Measurements from ENCODE around the gene DDIT3. TPM values are rescaled to one million over a fixed set of nuclear protein-coding genes. Genes with fewer than 3 reads are reported as not detected.
A peak's percentile ranks its signal among the peaks of the same experiment; 100 is the strongest.

Gene DDIT3
- total and polyA plus RNA-seq, 2 of the 13 experiments (the other 11 are each of a cell fraction or from before 2014, with no cell fraction given) = 27.5 to 48.7 TPM

DNA sequence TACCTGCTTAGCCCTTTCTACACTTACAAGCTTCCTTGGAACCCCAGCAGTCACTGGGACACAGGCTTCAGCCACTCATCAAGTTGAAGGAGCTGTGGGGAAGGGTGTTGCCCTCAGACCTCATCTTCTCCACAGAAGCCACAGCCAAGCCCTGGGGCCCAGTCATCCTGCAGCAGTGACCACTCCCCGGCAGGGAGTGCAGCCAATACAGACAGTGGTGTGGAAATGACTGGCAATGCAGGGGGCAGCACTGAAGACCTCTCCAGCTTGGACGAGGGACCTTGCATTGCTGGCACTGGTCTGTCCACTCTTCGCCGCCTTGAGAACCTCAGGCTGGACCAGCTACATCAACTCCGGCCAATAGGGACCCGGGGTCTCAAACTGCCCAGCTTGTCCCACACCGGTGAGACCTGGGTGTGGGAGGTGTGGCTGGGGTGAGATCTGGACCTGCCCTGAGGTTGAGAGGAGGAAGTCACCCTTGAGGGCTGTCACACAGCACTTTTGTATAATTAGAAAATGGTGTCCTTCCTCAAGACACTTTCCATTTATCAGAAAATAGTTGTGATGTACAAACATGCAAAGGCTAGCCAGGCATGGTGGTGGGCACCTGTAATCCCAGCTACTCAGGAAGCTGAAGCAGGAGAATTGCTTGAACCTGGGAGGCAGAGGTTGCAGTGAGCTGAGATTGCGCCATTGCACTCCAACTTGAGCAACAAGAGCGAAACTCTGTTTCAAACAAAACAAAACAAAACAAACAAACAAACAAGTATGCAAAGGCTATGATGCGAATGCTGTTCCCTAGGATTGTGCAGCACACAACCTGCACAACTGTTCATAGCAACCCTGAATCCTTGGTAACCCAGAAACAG, 50.8 kb downstream of the DDIT3 start:
- intact Hi-C loops (cut with micrococcal nuclease; ENCODE audit: unreplicated experiment) (no loop called here), in situ Hi-C loops (cut with HindIII; ENCODE audit: extremely low pct_ligation_motif_present, low pct_unique_long_range_greater_than_20kb) (no loop called here)
- Histone ChIP-seq H3K4me2 (ENCODE audit: low read depth, low read length) (no peak overlapping the region), H3K4me3 (replicated peaks in 1 of 3; ENCODE audit: insufficient read depth in 1 of 3, low read depth in 2 of 3, low read length in 3 of 3) (no peak overlapping the region), H3K27ac (ENCODE audit: extremely low read length, insufficient read depth, low read length) (no peak overlapping the region), H3K4me1 (ENCODE audit: insufficient read depth, low read length) (peaks cover 27% of the 10 kb centered on the region), H4K20me1 (ENCODE audit: insufficient read depth, low read length) (no peaks in the 10 kb centered on the region), H3K79me2 (ENCODE audit: insufficient read depth, low read length) (no peaks in the 10 kb centered on the region), H3K27me3 (ENCODE audit: control insufficient read depth in 1 of 2, insufficient read depth in 2 of 2, low read length in 2 of 2) (peaks cover 0 to 50% of the 10 kb centered on the region in 2 experiments; a peak in 4 of 5 replicates), H3K9me3 (ENCODE audit: low read length) (no peaks in the 10 kb centered on the region), H3K36me3 (replicated peaks in 1 of 2; ENCODE audit: control insufficient read depth in 1 of 2, insufficient read depth in 2 of 2, low read length in 2 of 2) (no peaks in the 10 kb centered on the region), H3K9ac (ENCODE audit: insufficient read depth, low read depth, low read length) (no peak overlapping the region), H2AFZ (ENCODE audit: low read length) (no peak overlapping the region)
- ATAC-seq = peak; percentile 65
- POLR2A ChIA-PET = interaction anchor here (1.0 kb wide), 1 partner anchor 50 kb away, joined by 3 read pairs; the partner anchor contains the start of gene DDIT3
- FAIRE-seq = no peak
- CTCF ChIA-PET (ENCODE audit: low intra/inter-chr PET ratio, low total read pairs) = no interaction called here
- BruUV-seq (replicated peaks) = no TSS peak
- WGBS (ENCODE audit: low lambda C conversion rate) = 14% methylated on average over 4 of the region's 10 CpGs
- DNase-seq (ENCODE audit: low spot score) = no peak
- TF ChIP-seq ZBTB49 (CRISPR knock-in tag; IDR thresholded peaks at IDR 0.05; ENCODE audit: borderline replicate concordance) (no peak), CEBPB (IDR thresholded peaks at IDR 0.05; ENCODE audit: borderline replicate concordance, low read depth, low read length) (peak; percentile 60; the same call in 1 of the 2 replicates), ZNF335 (CRISPR knock-in tag; IDR thresholded peaks at IDR 0.05) (no peak), CEBPG (CRISPR knock-in tag; IDR thresholded peaks at IDR 0.05) (peak; percentile 24; the same call in 1 of the 2 replicates), MLXIP (CRISPR knock-in tag; IDR thresholded peaks at IDR 0.05; ENCODE audit: borderline replicate concordance) (no peak), ZNF780A (CRISPR knock-in tag; IDR thresholded peaks at IDR 0.05) (no peak), ZSCAN29 (CRISPR knock-in tag; conservative IDR thresholded peaks at IDR 0.05) (no peak), ZNF205 (CRISPR knock-in tag; IDR thresholded peaks at IDR 0.05) (no peak)
- TF ChIP-seq, protein P1, sequence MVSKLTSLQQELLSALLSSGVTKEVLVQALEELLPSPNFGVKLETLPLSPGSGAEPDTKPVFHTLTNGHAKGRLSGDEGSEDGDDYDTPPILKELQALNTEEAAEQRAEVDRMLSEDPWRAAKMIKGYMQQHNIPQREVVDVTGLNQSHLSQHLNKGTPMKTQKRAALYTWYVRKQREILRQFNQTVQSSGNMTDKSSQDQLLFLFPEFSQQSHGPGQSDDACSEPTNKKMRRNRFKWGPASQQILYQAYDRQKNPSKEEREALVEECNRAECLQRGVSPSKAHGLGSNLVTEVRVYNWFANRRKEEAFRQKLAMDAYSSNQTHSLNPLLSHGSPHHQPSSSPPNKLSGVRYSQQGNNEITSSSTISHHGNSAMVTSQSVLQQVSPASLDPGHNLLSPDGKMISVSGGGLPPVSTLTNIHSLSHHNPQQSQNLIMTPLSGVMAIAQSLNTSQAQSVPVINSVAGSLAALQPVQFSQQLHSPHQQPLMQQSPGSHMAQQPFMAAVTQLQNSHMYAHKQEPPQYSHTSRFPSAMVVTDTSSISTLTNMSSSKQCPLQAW (CRISPR knock-in tag; IDR thresholded peaks at IDR 0.05) = no peak
- TF ChIP-seq, protein P2, sequence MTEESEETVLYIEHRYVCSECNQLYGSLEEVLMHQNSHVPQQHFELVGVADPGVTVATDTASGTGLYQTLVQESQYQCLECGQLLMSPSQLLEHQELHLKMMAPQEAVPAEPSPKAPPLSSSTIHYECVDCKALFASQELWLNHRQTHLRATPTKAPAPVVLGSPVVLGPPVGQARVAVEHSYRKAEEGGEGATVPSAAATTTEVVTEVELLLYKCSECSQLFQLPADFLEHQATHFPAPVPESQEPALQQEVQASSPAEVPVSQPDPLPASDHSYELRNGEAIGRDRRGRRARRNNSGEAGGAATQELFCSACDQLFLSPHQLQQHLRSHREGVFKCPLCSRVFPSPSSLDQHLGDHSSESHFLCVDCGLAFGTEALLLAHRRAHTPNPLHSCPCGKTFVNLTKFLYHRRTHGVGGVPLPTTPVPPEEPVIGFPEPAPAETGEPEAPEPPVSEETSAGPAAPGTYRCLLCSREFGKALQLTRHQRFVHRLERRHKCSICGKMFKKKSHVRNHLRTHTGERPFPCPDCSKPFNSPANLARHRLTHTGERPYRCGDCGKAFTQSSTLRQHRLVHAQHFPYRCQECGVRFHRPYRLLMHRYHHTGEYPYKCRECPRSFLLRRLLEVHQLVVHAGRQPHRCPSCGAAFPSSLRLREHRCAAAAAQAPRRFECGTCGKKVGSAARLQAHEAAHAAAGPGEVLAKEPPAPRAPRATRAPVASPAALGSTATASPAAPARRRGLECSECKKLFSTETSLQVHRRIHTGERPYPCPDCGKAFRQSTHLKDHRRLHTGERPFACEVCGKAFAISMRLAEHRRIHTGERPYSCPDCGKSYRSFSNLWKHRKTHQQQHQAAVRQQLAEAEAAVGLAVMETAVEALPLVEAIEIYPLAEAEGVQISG (CRISPR knock-in tag; IDR thresholded peaks at IDR 0.05) = no peak
- TF ChIP-seq, protein P3, sequence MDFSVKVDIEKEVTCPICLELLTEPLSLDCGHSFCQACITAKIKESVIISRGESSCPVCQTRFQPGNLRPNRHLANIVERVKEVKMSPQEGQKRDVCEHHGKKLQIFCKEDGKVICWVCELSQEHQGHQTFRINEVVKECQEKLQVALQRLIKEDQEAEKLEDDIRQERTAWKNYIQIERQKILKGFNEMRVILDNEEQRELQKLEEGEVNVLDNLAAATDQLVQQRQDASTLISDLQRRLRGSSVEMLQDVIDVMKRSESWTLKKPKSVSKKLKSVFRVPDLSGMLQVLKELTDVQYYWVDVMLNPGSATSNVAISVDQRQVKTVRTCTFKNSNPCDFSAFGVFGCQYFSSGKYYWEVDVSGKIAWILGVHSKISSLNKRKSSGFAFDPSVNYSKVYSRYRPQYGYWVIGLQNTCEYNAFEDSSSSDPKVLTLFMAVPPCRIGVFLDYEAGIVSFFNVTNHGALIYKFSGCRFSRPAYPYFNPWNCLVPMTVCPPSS (IDR thresholded peaks at IDR 0.05) = no peak

All from HepG2 (cell line).